ENCODE measurements around the gene HLA-E.
"Not testable (repeated sequence)": the region's sequence is repeated elsewhere in the genome, so short reads cannot be mapped to it uniquely, and the experiment has no call there.

HLA-E gene

DNA sequence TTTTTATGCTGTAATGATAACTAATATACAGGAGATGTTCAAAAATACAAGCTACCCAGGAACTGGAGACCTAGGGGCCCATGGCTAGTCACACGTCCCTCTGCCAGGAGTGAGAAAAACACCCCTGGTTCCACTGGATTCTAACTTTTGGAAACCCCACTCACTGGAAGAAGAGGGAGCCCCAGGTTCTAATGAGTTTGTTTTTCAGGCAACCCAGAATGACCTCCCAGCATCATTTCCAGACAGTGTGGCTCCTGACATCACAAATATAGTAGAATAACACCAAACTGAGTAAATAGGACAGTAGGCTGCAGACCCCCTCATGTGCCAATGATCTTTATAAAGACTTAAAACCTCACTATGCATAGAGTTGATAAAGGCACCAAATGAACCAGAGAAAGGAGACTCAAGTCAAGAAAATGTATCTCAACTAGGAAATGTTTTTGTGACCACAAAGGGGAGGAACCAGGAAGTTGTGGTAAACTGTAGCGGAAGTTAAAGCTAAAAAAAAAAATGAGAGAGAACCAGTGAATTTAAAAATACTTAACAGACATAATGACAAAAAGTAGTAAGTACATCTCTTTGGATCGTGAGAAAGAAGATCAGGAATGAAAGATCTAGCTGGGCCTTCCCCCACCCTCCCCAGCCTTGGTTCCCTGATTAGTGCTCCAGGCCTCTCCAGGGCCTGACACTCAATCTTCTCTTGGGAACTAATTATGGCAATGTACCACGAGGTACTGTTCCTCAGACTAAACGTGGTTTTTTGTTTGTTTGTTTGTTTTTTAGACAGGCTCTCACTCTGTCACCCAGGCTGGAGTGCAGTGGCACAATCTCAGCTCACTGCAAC lies 19.8 kb downstream of the HLA-E start:
- peak; percentile 72 for DNase-seq

DNA sequence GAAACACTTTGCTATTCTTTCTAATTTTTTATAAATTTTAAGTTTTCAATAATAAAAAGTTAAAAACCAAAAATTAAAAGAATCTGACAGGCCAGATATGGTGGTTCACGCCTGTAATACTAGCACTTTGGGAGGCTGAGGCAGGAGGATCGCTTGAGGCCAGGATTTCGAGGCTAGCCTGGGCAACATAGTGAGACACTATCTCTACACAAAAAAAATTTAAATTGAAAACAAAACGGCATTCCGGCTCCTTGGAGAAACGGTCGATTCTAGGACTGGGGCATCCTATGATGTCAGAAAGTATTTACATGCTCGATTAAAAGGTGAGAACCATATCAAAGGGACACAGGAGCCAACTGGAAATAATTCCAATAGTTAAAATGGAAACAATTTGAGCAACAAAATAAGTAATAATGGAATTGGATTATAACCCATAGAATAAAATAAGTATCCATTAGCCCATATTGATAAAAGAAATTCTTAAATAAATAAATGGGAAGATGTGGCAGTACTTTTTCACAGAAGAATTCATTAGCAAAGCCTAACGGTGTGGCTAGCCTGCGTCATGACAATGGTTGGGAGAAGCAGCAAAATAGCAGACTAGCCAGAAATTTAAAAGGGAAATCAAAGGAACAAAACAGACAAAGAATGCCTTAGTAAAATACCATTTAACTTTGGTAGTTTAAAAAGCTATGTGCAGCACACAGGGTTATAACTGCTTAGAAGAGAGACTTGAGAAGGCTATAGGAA lies 21.3 kb downstream of the HLA-E start:
- DNase-seq: no peak

DNA sequence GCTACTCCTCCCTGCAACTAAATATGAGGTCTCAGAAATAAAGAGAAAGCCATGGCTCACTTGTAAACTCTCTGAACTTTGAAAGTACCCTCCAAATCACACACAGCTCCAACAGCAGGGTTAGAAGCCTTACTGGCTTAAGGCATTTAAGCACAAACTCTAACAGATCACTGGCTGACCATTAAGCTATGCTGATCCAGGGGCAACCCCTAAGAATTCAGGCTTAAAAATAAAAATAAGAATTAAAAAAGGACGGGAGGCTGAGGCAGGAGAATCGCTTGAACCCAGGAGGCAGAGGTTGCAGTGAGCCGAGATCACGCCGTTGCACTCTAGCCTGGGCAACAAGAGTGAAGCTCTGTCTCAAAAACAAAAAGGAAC lies 21.8 kb downstream of the HLA-E start:
- DNase-seq: no peak

DNA sequence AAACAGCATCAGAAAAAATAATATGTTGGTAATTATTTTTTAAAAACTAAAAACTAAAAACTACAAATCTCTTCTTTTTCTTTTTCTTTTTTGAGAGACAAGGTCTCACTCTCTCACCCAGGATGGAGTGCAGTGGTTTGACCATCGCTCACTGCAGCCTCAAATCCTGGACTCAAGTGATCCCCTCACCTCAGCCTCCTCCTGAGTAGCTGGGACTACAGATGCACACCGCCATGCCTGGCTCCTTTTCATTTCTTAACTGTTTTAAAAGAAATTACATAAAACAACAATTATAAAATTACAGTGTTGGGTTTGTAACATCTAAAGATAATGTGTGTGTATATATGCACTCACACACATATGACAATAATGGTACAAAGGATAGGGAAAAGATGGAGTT lies 24.1 kb downstream of the HLA-E start:
- DNase-seq: no peak

DNA sequence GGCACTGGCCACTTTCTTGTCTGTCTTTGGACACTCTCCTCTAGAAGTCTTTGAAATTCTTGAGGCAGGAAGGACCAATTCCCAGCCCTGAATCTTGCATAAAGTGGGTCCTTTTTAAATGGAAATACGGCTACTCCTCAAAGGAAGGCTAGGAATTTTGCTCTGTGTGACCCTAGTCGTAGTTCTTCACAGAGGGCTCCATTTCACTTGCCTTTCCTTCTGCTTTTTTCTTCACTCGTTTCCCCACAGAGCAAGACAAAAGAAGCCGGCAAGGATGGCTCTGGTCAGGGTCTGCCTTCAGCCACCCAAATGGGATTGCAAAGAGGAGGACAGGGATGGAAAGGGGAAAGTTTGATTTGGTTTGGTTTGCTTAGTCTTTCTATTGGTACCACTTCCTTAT lies 25.8 kb downstream of the HLA-E start:
- DNase-seq: no peak

DNA sequence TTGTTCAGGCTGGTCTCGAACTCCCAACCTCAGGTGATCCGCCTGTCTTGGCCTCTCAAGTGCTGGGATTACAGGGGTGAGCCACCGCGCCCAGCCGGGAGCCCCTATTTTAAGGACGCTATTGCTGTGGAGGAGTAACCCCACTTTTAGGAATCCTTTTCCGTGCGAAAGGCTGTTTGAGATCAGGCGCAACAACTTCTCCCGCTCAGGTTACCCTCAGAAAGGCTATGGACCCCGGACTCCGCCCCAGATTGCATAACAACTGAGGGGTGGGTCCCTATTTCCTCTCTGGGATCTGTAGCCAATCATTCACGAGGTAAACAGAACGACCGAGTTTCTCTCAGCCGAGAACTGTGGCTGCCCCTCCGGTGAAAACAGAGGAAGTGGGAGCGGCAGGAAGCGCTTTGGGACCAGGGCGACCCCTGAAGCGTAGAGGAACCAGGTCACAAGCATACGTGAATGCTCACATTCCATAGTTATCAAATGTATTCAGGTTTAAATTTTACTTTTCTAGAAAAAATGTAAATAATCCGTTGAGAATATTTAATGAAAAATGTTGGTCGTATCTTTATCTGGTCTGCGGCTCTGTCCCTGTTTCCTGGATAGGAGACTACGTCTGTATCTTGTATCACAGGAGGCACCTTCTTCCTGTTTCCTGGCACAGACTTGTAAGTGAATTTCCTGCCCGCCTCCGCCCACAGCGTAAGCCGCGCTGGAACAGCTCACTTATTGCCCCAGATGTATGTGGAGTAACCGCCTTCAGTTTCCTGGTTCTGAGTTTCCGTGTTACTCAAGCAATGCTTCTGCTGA lies 26.8 kb downstream of the HLA-E start:
- peak; percentile 90 for DNase-seq

DNA sequence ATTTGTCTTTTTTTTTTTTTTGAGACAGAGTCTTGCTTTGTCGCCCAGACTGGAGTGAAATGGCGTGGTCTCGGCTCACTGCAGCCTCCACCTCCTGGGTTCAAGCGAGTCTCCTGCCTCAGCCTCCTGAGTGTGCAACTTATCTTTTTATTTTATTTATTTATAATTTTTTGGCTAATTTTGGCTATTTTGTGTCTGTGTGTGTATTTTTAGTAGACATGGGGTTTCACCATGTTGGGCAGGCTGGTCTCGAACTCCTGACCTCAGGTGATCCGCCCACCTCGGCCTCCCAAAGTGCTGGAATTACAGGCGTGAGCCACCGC lies 27.4 kb downstream of the HLA-E start:
- not testable (repeated sequence) for DNase-seq

DNA sequence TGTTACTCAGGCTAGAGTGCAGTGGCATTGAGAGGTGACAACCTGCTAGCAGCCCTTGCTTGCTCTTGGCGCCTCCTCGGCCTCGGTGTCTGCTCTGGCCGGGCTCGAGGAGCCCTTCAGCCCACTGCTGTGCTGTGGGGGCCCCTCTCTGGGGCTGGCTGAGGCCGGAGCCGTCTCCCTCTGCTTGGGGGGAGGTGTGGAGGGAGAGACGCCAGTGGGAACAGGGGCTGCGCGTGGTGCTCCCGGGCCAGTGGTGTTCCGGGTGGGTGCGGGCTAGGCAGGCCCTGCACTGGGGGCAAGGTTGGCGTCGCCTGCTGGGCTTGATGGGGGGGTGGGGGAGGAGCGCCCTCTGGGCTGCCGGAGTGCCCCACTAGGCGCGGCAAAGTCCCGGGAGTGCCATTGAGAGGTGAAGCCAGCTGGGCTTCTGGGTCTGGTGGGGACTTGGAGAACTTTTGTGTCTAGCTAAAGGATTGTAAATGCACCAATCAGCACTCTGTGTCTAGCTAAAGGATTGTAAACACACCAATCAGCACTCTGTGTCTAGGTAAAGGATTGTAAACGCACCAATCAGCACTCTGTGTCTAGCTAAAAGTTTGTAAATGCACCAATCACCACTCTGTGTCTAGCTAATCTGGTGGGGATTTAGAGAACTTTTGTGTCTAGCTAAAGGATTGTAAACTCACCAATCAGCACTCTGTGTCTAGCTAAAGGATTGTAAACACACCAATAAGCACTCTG lies 28.6 kb downstream of the HLA-E start:
- DNase-seq: not testable (repeated sequence)

DNA sequence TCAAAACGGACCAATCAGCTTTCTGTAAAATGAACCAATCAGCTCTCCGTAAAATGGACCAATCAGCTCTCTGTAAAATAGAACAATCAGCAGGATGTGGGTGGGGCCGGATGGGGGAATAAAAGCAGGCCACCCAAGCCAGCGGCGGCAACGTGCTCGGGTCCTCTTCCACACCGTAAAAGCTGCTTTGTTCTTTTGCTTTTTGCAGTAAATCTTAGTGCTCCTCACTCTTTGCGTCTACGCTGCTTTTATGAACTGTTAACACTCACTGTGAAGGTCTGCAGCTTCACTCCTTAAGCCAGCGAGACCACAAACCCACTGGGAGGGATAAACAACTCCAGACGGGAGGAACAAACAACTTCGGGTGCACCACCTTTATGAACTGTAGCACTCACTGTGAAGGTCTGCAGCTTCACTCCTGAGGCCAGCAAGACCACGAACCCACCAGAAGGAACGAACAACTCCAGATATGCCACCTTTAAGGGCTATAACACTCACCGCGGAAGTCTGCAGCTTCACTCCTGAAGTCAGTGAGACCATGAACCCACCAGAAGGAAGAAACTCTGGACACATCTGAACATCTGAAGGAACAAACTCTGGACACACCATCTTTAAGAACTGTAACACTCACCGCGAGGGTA lies 29.3 kb downstream of the HLA-E start:
- DNase-seq: not testable (repeated sequence)

DNA sequence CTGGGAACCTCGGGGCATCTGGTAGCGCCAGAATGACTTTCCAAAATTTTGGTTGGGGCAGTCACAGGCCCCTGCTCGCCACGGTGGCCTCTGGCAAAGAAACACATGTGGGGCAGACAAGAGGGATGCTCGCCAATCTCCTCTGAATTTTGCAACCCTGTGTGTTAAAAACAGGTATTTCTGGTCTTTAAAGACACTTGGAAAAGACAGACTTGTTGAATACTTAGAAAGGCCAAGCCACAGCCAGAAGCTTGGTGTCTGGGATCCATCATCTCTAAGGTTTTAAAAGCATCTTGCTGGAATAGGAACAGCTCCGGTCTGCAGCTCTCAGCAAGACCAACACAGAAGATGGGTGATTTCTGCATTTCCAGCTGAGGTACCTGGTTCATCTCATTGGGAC lies 31.2 kb downstream of the HLA-E start:
- DNase-seq: no peak

DNA sequence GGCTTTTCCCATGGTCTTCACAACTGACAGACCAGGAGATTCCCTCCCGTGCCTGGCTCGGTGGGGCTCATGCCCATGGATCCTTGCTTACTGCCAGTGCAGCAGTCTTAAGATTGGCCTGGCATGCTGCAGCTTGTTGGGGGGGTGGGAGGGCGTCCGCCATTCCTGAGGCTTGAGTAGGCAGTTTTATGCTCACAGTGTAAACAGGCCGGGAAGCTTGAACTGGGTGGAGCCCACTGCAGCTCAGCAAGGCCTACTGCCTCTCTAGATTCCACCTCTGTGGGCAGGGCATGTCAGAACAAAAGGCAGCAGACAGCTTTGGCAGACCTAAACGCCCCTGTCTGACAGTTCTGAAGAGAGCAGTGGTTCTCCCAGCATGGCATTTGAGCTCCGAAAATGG lies 31.8 kb downstream of the HLA-E start:
- not testable (repeated sequence) for DNase-seq

DNA sequence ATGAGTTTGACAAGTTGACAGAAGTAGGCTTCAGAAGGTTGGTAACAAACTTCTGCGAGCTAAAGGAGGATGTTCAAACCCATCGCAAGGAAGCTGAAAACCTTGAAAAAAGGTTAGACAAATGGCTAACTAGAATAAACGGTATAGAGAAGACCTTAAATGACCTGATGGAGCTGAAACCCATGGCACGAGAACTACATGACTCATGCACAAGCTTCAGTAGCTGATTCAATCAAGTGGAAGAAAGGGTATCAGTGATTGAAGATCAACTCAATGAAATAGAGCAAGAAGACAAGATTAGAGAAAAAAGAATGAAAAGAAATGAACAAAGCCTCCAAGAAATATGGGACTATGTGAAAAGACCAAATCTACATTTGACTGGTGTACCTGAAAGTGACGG lies 32.6 kb downstream of the HLA-E start:
- not testable (repeated sequence) for DNase-seq

DNA sequence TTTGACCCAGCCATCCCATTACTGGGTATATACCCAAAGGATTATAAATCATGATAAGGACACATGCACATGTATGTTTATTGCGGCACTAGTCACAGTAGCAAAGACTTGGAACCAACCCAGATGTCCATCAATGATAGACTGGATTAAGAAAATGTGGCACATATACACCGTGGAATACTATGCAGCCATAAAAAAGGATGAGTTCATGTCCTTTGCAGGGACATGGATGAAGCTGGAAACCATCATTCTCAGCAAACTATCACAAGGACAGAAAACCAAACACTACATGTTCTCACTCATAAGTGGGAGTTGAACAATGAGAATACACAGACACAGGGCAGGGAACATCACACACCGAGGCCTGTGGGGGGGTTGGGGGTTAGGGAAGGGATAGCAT lies 37.1 kb downstream of the HLA-E start:
- not testable (repeated sequence) for DNase-seq

DNA sequence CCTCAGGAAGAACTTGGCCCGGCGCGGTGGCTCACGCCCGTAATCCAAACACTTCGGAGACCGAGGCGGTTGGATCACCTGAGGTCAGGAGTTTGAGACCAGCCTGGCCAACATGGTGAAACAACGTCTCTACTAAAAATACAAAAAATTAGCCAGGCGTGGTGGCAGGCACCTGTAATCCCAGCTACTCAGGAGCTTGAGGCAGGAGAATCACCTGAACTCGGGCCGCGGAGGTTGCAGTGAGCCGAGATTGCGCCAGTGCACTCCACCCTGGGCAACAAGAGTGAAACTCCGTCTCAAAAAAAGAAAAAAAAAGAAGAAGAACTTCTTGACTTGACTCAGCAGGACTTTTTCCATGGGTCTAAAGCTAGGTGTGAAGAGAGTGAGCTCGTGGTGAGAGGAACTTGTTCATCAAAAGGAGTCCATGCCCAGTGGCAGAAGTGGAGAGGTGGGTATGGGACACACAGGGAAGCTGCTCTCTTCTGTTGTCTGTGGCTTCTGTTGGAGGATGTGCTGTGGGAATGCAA lies 40.1 kb downstream of the HLA-E start:
- DNase-seq: not testable (repeated sequence)

DNA sequence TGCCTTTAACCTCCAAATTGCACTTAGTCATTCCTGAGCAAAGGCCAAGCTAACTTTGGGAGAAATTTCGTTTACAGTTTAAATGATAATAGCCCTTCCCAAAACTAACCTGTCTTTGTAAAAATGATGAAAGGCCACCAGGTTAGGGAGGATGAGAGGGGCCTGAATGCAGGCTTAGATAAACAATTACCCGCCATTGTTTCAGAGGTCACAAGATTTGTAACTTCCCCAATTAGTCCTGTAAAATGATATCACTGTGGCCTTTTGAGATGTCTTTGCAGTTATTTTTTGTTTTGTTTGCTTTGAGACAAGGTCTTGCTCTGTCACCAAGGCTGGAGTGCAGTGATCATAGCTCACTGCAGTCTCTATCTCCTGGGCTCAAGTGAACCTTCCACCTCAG lies 40.7 kb downstream of the HLA-E start:
- no peak for DNase-seq

DNA sequence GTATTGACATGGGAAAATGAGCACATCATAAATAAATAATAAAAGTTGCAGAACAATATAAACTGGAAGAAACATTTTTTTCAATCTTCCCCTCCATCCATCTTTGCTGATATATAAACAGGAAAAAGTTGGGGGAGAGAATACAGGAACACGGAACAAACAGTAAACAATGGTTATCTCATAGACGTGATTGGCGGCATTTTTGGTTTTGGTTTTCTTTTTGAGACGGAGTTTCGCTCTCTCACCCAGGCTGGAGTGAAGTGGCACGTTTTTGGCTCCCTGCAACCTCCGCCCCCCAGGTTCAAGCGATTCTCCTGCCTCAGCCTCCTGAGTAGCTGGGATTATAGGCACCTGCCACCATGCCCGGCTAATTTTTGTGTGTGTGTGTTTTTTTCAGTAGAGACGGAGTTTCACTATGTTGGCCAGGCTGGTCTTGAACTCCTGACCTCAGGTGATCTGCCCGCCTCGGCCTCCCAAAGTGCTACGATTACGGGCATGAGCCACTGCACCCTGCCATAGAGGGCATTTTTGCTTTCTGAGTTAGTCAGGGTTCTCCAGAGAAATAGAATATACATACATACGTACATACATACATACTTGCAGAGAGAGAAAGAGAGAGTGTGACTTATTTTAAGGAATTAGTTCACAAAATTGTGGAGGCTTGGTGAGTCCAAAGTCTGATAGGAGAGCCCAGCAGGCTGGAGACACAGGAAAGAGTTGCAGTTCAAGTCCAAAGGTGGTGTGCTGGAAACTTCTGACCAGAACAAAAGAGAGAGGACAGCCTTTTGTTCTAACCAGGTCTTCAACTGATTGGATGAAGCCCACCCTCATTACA lies 44.4 kb downstream of the HLA-E start:
- no peak for DNase-seq

DNA sequence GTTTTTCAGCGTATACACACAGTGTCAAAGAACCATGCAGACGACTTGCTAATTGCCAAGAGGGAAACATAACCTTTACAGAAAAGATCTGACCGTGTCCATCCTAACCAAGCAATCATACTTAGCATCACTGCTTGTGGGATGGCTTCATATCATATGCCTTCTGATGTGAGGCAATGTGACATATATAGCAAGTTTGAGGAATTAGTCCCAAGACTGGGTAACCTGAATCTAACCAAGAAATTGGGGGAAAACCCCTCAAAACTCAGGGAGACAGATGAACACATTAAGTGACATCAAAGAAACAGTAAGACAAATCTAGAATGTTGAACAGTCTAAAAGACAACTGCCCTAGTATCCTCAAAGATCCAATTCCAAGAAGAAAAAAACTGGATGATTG lies 48.6 kb downstream of the HLA-E start:
- no peak for DNase-seq

DNA sequence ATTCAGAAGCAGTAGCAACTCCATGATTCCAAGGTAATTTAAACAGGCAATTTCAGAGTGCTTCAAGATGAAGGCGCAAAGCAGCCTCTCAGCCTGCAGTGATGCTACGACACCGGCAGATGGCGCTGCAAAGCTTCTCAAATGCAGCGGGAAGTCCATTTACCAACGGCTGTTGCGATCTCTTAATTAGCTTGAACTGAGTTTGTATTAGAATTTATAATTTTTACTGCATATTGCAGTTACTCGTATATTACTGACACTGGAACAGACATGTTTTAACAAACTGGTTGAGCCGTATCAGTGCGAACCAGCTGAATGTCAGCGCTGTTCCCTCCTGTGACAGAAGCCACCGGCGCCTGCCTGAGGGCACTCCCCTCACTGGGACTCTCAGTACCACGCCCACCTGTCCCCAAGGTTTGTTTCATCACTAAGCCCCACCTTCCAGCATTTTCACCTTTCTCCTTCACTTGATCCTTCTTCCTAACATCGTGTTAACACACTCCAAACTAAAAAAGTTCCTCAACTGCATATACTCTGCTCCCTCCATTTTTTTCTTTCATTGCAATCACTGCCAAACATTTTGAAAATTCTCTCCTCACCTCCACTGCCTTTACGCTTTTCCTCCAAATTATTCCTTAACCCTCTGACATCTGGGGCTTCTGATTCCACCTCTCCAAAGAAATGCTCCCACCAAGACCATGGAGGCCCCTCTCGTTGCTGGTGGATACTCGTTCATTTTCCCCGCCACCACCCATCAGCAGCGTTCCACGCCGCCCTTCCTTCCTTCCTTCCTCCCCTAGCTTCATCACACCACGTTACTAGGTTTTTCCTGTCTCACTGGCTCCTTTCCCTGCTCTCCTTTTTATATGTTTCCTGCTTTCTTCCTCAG lies 52.5 kb downstream of the HLA-E start:
- peak; percentile 82 for DNase-seq

DNA sequence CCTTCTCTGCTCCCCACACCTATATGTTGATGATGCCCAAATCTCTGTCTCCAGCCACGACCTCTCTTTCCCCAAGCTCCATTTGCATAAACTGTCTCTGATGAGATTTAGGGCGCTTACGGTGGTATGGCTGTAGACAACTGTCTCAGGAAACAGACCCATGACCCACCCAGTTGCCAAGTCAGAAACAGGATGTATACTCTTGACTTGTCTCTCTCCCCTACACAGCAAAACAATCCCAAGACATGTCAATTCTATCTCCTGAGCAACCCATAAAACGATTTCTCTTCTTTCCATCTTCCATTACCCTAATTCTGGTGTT lies 53.1 kb downstream of the HLA-E start:
- DNase-seq: no peak

DNA sequence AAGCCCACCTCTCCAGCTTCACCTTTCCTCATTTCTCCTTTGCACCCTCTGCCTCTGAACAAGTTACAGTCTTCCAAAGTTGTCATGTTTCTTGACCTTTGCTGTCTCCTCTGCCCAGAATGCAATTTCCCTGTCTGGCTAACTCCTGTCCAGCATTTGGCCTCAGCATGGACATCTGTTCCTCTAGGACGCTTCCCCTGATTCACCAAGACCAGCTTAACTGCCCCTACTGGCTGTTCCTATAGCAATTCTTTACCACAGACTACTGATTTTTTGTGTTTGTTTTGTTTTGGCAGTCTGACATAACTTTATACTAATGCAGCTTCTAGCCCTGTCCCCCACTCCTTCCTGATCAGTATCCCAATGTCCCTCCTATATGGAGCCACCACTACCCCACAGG lies 53.6 kb downstream of the HLA-E start:
- DNase-seq: no peak

Data from KG1 (cell line).